ENCODE data around the gene BHLHA15.

DNA sequence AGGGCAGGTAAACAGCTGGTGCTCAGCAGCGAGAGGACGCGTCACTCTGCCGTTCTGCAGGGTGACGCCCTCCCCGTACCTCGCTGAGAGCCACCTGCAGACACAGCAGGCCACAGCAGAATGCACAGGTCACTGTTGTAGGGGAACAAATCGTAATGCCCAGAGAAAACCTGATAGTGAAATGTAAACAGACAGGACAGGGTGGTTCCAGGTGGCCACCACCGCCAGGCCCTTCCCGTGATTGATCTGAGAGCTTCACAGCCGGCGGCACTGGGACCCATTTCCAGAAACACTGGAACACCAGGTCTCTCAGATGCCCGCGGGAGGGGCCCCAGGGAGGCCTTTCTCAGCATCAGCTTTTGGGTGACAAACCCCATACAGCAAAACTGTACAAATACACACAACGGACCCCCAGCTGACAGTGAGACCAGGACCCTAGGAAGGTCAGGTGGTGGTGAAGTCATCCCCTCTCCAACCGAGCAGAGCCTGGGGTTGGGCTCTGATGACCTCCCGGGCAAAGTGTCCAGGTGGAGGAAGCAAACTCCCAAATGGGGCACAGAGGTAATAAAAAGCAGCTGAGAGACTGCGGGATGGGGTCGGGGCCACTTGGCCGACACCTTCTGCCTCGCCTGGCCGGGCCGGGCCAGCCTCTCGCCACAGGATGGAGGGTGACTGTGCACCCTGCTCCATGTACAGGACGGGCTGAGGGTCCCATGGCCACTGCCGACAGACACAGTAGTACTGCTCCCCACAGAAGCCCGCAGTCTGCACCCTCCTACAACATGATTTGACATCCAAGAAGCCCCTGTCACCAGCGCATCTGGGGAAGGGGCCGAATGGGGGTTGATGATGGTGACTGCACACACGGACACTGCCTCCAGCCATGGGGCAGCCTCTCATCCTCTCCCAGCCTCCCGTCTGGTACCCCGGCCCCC lies 4.6 kb downstream of the BHLHA15 start:
- TF ChIP-seq, protein P1, sequence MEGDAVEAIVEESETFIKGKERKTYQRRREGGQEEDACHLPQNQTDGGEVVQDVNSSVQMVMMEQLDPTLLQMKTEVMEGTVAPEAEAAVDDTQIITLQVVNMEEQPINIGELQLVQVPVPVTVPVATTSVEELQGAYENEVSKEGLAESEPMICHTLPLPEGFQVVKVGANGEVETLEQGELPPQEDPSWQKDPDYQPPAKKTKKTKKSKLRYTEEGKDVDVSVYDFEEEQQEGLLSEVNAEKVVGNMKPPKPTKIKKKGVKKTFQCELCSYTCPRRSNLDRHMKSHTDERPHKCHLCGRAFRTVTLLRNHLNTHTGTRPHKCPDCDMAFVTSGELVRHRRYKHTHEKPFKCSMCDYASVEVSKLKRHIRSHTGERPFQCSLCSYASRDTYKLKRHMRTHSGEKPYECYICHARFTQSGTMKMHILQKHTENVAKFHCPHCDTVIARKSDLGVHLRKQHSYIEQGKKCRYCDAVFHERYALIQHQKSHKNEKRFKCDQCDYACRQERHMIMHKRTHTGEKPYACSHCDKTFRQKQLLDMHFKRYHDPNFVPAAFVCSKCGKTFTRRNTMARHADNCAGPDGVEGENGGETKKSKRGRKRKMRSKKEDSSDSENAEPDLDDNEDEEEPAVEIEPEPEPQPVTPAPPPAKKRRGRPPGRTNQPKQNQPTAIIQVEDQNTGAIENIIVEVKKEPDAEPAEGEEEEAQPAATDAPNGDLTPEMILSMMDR (IDR thresholded peaks at IDR 0.05; ENCODE audit: insufficient read depth, low read length, poor library complexity, severe bottlenecking): no peak
- no peak for TF ChIP-seq EZH2phosphoT487 (conservative IDR thresholded peaks at IDR 0.05; ENCODE audit: low read length)
